ENCODE measurements around the gene FGD4.

- no peak for TF ChIP-seq CTCF (IDR thresholded peaks at IDR 0.05; ENCODE audit: borderline replicate concordance, extremely low read depth, low read length, poor library complexity, severe bottlenecking)
- no peak for TF ChIP-seq EZH2 (IDR thresholded peaks at IDR 0.05; ENCODE audit: borderline replicate concordance, low read depth, low read length, severe bottlenecking)
Measured at GRCh38 chr12:32400866-32401265, 1.5 kb downstream of the FGD4 start.
